Mucosa of rectum (tissue), 2 donors: Measurements from ENCODE around the gene PDIA4.

Experiments
- H3K27ac ChIP-seq, 2 donors: one replicate each; pipeline ENCODE4 v1.7.0; 2013; ENCODE audit warnings: inconsistent platforms in 2 of 2, low read depth in 2 of 2, low read length in 2 of 2
- H3K27me3 ChIP-seq, 2 donors: one replicate each; pipeline ENCODE4 v1.7.0; 2013; ENCODE audit warnings: low read length in 2 of 2; ENCODE audit not compliant: control insufficient read depth in 2 of 2, insufficient read depth in 2 of 2
- H3K36me3 ChIP-seq, 2 donors: one replicate each; pipeline ENCODE4 v1.7.0; 2013; ENCODE audit warnings: low read length in 2 of 2; ENCODE audit not compliant: control insufficient read depth in 2 of 2, insufficient read depth in 2 of 2
- H3K4me1 ChIP-seq, 2 donors: one replicate each; pipeline ENCODE4 v1.7.0; 2013; ENCODE audit warnings: low read length in 2 of 2, mild to moderate bottlenecking in 1 of 2; ENCODE audit not compliant: control insufficient read depth in 2 of 2, insufficient read depth in 2 of 2
- H3K4me3 ChIP-seq, 2 donors: one replicate each; pipeline ENCODE4 v1.7.0; 2013; ENCODE audit warnings: low read length in 2 of 2
- H3K9ac ChIP-seq, 2 donors: one replicate each; pipeline ENCODE4 v1.7.0; 2013; ENCODE audit warnings: low read length in 2 of 2, low read depth in 1 of 2, mild to moderate bottlenecking in 1 of 2
- H3K9me3 ChIP-seq, 2 donors: one replicate each; pipeline ENCODE4 v1.7.0; 2013; ENCODE audit warnings: low read length in 2 of 2; ENCODE audit not compliant: control insufficient read depth in 2 of 2
- donor health status: healthy.
- donor health status: Normal muscosa, but diverticular disease.

The PDIA4 gene

GRCh38 chr7:148959726-148960125, 68.6 kb downstream of the PDIA4 start:
- Histone ChIP-seq H3K4me3 (no peak overlapping the region), H3K27me3 (no peaks in the 10 kb centered on the region), H3K9ac (no peak overlapping the region), H3K36me3 (no peaks in the 10 kb centered on the region), H3K4me1 (peaks cover 0 to 6% of the 10 kb centered on the region in 2 donors), H3K9me3 (no peaks in the 10 kb centered on the region), H3K27ac (no peak overlapping the region)

DNA sequence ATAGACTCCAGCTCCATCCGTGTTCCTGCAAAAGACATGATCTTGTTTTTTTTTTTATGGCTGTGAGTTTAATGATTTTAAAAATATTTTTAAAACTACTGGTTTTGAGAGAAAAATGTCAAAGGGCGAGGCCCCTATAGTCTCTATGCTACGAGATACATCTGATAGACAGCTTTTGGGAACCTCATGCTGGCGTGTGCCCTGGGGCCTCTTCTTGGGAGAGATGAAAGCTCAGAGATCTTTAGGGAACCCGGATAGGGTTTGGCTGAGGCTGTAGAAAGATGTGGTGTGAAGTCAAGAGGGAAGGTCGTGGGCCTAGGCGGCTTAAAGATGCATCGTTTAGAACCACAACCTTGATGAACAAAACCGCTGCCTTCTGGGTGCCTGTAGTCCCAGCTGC, 70.2 kb downstream of the PDIA4 start:
- Histone ChIP-seq H3K36me3 (no peaks in the 10 kb centered on the region), H3K27ac (no peak overlapping the region), H3K9me3 (no peaks in the 10 kb centered on the region), H3K9ac (no peak overlapping the region), H3K4me1 (no peaks in the 10 kb centered on the region), H3K27me3 (no peaks in the 10 kb centered on the region), H3K4me3 (no peak overlapping the region)

GRCh38 chr7:148954766-148955165, 73.5 kb downstream of the PDIA4 start:
- Histone ChIP-seq H3K27ac (no peak overlapping the region), H3K36me3 (no peaks in the 10 kb centered on the region), H3K9me3 (no peaks in the 10 kb centered on the region), H3K4me1 (no peaks in the 10 kb centered on the region), H3K9ac (no peak overlapping the region), H3K4me3 (no peak overlapping the region), H3K27me3 (no peaks in the 10 kb centered on the region)

GRCh38 chr7:148953676-148954075, 74.6 kb downstream of the PDIA4 start:
- Histone ChIP-seq H3K9me3 (no peaks in the 10 kb centered on the region), H3K27ac (no peak overlapping the region), H3K36me3 (no peaks in the 10 kb centered on the region), H3K9ac (no peak overlapping the region), H3K27me3 (no peaks in the 10 kb centered on the region), H3K4me3 (no peak overlapping the region), H3K4me1 (no peaks in the 10 kb centered on the region)
